ENCODE data around the gene CATSPER1.

- TF ChIP-seq EZH2phosphoT487 (IDR thresholded peaks at IDR 0.05; ENCODE audit: borderline replicate concordance, low read length), result no peak
- no peak for TF ChIP-seq CTCF (conservative IDR thresholded peaks at IDR 0.05; ENCODE audit: low read depth, low read length)
Observed at GRCh38 chr11:65976216-65977176, 49.8 kb downstream of the CATSPER1 start.
